Body of pancreas (tissue), 4 donors: ENCODE results near the gene ABHD17A.

Experiments
- POLR2A ChIP-seq, 3 donors: fragments of 450-650 bp; IDR thresholded peaks; one replicate each; pipeline ENCODE4 v1.6.1; 2016; ENCODE audit warnings: antibody characterized with exemption in 3 of 3, mild to moderate bottlenecking in 2 of 3
- TF ChIP-seq, protein P1 (sequence below), 7 experiments: fragments of 450-650 bp in 4 of 7; fragments of 200-600 bp in 3 of 7; sonication (generic) in 3 of 7; IDR thresholded peaks; one replicate each; pipeline ENCODE4 v1.5.1; 2016 to 2019; ENCODE audit warnings: antibody characterized with exemption in 7 of 7

DNA sequence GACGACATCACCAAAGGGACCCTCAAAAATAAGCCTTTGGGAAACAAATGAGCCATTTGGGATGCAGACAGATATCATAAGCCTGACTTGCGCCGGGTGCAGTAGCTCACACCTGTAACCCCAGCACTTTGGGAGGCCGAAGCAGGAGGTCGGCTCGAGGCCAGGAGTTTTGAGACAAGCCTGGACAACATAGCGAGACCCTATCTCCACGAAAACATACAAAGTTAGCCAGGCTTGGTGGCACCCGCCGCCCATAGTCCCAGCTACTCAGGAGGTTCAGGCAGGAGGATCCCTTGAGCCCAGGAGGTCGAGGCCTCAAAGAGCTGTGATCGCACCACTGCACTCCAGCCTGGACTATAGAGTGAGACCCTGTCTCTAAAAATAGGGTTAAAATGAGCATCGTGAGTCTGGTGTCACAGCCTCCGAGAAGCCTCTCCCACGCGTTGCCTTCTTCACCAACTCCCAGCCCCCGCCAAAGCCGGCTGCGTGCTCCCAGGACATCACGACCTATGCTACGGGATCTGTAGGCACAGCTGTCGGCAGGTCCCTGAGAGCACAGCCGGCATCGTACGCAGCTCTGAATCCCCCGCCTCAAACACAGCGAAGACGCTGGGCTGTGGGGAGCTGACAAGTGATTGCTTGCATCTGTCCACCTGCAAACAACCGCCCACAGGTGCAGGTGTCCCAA is 38.6 kb downstream of the ABHD17A start:
- TF ChIP-seq, protein P1, sequence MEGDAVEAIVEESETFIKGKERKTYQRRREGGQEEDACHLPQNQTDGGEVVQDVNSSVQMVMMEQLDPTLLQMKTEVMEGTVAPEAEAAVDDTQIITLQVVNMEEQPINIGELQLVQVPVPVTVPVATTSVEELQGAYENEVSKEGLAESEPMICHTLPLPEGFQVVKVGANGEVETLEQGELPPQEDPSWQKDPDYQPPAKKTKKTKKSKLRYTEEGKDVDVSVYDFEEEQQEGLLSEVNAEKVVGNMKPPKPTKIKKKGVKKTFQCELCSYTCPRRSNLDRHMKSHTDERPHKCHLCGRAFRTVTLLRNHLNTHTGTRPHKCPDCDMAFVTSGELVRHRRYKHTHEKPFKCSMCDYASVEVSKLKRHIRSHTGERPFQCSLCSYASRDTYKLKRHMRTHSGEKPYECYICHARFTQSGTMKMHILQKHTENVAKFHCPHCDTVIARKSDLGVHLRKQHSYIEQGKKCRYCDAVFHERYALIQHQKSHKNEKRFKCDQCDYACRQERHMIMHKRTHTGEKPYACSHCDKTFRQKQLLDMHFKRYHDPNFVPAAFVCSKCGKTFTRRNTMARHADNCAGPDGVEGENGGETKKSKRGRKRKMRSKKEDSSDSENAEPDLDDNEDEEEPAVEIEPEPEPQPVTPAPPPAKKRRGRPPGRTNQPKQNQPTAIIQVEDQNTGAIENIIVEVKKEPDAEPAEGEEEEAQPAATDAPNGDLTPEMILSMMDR (IDR thresholded peaks at IDR 0.05): no peak
- no peak for TF ChIP-seq POLR2A (IDR thresholded peaks at IDR 0.05)
